ENCODE results near the gene PLAAT5.

- TF ChIP-seq CTCF (IDR thresholded peaks at IDR 0.05) (no peak), ZFX (IDR thresholded peaks at IDR 0.05; ENCODE audit: borderline replicate concordance) (no peak)
Measured at GRCh38 chr11:63536669-63537292, 45.8 kb upstream of the PLAAT5 start, which contains the start of gene PLAAT4.

All from 22Rv1 (cell line).